ENCODE measurements around the gene R3HDM1.

R3HDM1 gene

GRCh38 chr2:135745545-135745944 is 214.3 kb downstream of the R3HDM1 start:
- DNase-seq (ENCODE audit: low read depth, low spot score), result no peak
- Histone ChIP-seq H3K9ac (ENCODE audit: insufficient read length, low read depth) (no peak overlapping the region), H3K9me3 (ENCODE audit: insufficient read depth, low read length) (no peaks in the 10 kb centered on the region), H3K4me3 (ENCODE audit: insufficient read length, low read depth) (no peak overlapping the region), H3K36me3 (ENCODE audit: insufficient read depth, insufficient read length, low read length) (peaks cover 41% of the 10 kb centered on the region), H3K4me1 (ENCODE audit: insufficient read depth, insufficient read length) (no peaks in the 10 kb centered on the region), H3K27me3 (ENCODE audit: insufficient read depth, insufficient read length) (no peaks in the 10 kb centered on the region)
- TF ChIP-seq ZNF274 (IDR thresholded peaks at IDR 0.05; ENCODE audit: low read depth, low read length), result no peak
- TF ChIP-seq SUZ12 (IDR thresholded peaks at IDR 0.05; ENCODE audit: extremely low read depth, insufficient read depth, insufficient read length), result no peak
- TF ChIP-seq YY1 (IDR thresholded peaks at IDR 0.05; ENCODE audit: insufficient read depth, insufficient read length), result no peak

GRCh38 chr2:135755573-135755972 is 224.3 kb downstream of the R3HDM1 start:
- Histone ChIP-seq H3K36me3 (ENCODE audit: insufficient read depth, insufficient read length, low read length) (peaks cover 78% of the 10 kb centered on the region), H3K4me1 (ENCODE audit: insufficient read depth, insufficient read length) (no peaks in the 10 kb centered on the region), H3K9me3 (ENCODE audit: insufficient read depth, low read length) (0 out of 2 replicates have a peak, but pooled peaks cover 12% of the 10 kb centered on the region), H3K9ac (ENCODE audit: insufficient read length, low read depth) (no peak overlapping the region), H3K27me3 (ENCODE audit: insufficient read depth, insufficient read length) (no peaks in the 10 kb centered on the region), H3K4me3 (ENCODE audit: insufficient read length, low read depth) (no peak overlapping the region)
- TF ChIP-seq ZNF274 (IDR thresholded peaks at IDR 0.05; ENCODE audit: low read depth, low read length) (no peak), SUZ12 (IDR thresholded peaks at IDR 0.05; ENCODE audit: extremely low read depth, insufficient read depth, insufficient read length) (no peak), YY1 (IDR thresholded peaks at IDR 0.05; ENCODE audit: insufficient read depth, insufficient read length) (no peak)
- no peak for DNase-seq (ENCODE audit: low read depth, low spot score)

GRCh38 chr2:135756692-135757091 is 225.4 kb downstream of the R3HDM1 start:
- Histone ChIP-seq H3K9ac (ENCODE audit: insufficient read length, low read depth) (no peak overlapping the region), H3K27me3 (ENCODE audit: insufficient read depth, insufficient read length) (no peaks in the 10 kb centered on the region), H3K4me1 (ENCODE audit: insufficient read depth, insufficient read length) (no peaks in the 10 kb centered on the region), H3K4me3 (ENCODE audit: insufficient read length, low read depth) (no peak overlapping the region), H3K36me3 (ENCODE audit: insufficient read depth, insufficient read length, low read length) (peaks cover 85% of the 10 kb centered on the region), H3K9me3 (ENCODE audit: insufficient read depth, low read length) (0 out of 2 replicates have a peak, but pooled peaks cover 12% of the 10 kb centered on the region)
- TF ChIP-seq SUZ12 (IDR thresholded peaks at IDR 0.05; ENCODE audit: extremely low read depth, insufficient read depth, insufficient read length) (no peak), YY1 (IDR thresholded peaks at IDR 0.05; ENCODE audit: insufficient read depth, insufficient read length) (no peak), ZNF274 (IDR thresholded peaks at IDR 0.05; ENCODE audit: low read depth, low read length) (no peak)
- DNase-seq (ENCODE audit: low read depth, low spot score), result no peak

- Histone ChIP-seq H3K9me3 (ENCODE audit: insufficient read depth, low read length) (no peaks in the 10 kb centered on the region), H3K27me3 (ENCODE audit: insufficient read depth, insufficient read length) (no peaks in the 10 kb centered on the region), H3K9ac (ENCODE audit: insufficient read length, low read depth) (no peak overlapping the region), H3K4me1 (ENCODE audit: insufficient read depth, insufficient read length) (no peaks in the 10 kb centered on the region), H3K4me3 (ENCODE audit: insufficient read length, low read depth) (no peak overlapping the region), H3K36me3 (ENCODE audit: insufficient read depth, insufficient read length, low read length) (peaks cover 77% of the 10 kb centered on the region)
- DNase-seq (ENCODE audit: low read depth, low spot score), result no peak
- no peak for TF ChIP-seq ZNF274 (IDR thresholded peaks at IDR 0.05; ENCODE audit: low read depth, low read length)
- TF ChIP-seq SUZ12 (IDR thresholded peaks at IDR 0.05; ENCODE audit: extremely low read depth, insufficient read depth, insufficient read length), result no peak
- TF ChIP-seq YY1 (IDR thresholded peaks at IDR 0.05; ENCODE audit: insufficient read depth, insufficient read length), result no peak
Measured at GRCh38 chr2:135762022-135762421, 230.7 kb downstream of the R3HDM1 start.

- TF ChIP-seq YY1 (IDR thresholded peaks at IDR 0.05; ENCODE audit: insufficient read depth, insufficient read length), result no peak
- no peak for TF ChIP-seq SUZ12 (IDR thresholded peaks at IDR 0.05; ENCODE audit: extremely low read depth, insufficient read depth, insufficient read length)
- no peak for TF ChIP-seq ZNF274 (IDR thresholded peaks at IDR 0.05; ENCODE audit: low read depth, low read length)
- H3K4me3 ChIP-seq (ENCODE audit: insufficient read length, low read depth), result no peak overlapping the region
- H3K36me3 ChIP-seq (ENCODE audit: insufficient read depth, insufficient read length, low read length), result peaks cover 79% of the 10 kb centered on the region
- no peaks in the 10 kb centered on the region for H3K9me3 ChIP-seq (ENCODE audit: insufficient read depth, low read length)
- no peak for DNase-seq (ENCODE audit: low read depth, low spot score)
- H3K4me1 ChIP-seq (ENCODE audit: insufficient read depth, insufficient read length), result no peaks in the 10 kb centered on the region
- H3K9ac ChIP-seq (ENCODE audit: insufficient read length, low read depth), result no peak overlapping the region
- H3K27me3 ChIP-seq (ENCODE audit: insufficient read depth, insufficient read length), result no peaks in the 10 kb centered on the region
Measured at GRCh38 chr2:135762530-135762929, 231.2 kb downstream of the R3HDM1 start.

- Histone ChIP-seq H3K9ac (ENCODE audit: insufficient read length, low read depth) (no peak overlapping the region), H3K4me1 (ENCODE audit: insufficient read depth, insufficient read length) (no peaks in the 10 kb centered on the region), H3K9me3 (ENCODE audit: insufficient read depth, low read length) (no peaks in the 10 kb centered on the region), H3K4me3 (ENCODE audit: insufficient read length, low read depth) (no peak overlapping the region), H3K27me3 (ENCODE audit: insufficient read depth, insufficient read length) (no peaks in the 10 kb centered on the region), H3K36me3 (ENCODE audit: insufficient read depth, insufficient read length, low read length) (peaks cover 77% of the 10 kb centered on the region)
- TF ChIP-seq YY1 (IDR thresholded peaks at IDR 0.05; ENCODE audit: insufficient read depth, insufficient read length) (no peak), ZNF274 (IDR thresholded peaks at IDR 0.05; ENCODE audit: low read depth, low read length) (no peak), SUZ12 (IDR thresholded peaks at IDR 0.05; ENCODE audit: extremely low read depth, insufficient read depth, insufficient read length) (no peak)
- no peak for DNase-seq (ENCODE audit: low read depth, low spot score)
Measured at GRCh38 chr2:135768863-135769262, 237.6 kb downstream of the R3HDM1 start.

GRCh38 chr2:135773319-135773718 is 242.0 kb downstream of the R3HDM1 start:
- H3K4me3 ChIP-seq (ENCODE audit: insufficient read length, low read depth), result no peak overlapping the region
- no peaks in the 10 kb centered on the region for H3K9me3 ChIP-seq (ENCODE audit: insufficient read depth, low read length)
- H3K27me3 ChIP-seq (ENCODE audit: insufficient read depth, insufficient read length), result no peaks in the 10 kb centered on the region
- H3K9ac ChIP-seq (ENCODE audit: insufficient read length, low read depth), result no peak overlapping the region
- H3K4me1 ChIP-seq (ENCODE audit: insufficient read depth, insufficient read length), result no peaks in the 10 kb centered on the region
- peaks cover 87% of the 10 kb centered on the region for H3K36me3 ChIP-seq (ENCODE audit: insufficient read depth, insufficient read length, low read length)
- TF ChIP-seq ZNF274 (IDR thresholded peaks at IDR 0.05; ENCODE audit: low read depth, low read length) (no peak), SUZ12 (IDR thresholded peaks at IDR 0.05; ENCODE audit: extremely low read depth, insufficient read depth, insufficient read length) (no peak), YY1 (IDR thresholded peaks at IDR 0.05; ENCODE audit: insufficient read depth, insufficient read length) (no peak)
- no peak for DNase-seq (ENCODE audit: low read depth, low spot score)

Data from NT2/D1 (cell line).